ENCODE results near the gene XRCC2. TPM values are rescaled to one million over a fixed set of nuclear protein-coding genes. Genes with fewer than 3 reads are reported as not detected.
"Not testable (repeated sequence)": the region's sequence is repeated elsewhere in the genome, so short reads cannot be mapped to it uniquely, and the experiment has no call there.

The XRCC2 gene
- total RNA-seq, 3 donors from 2014 or later (not counting 1 experiment from before 2014, with no cell fraction given) = 1.0 to 1.3 (median 1.2) TPM

DNA sequence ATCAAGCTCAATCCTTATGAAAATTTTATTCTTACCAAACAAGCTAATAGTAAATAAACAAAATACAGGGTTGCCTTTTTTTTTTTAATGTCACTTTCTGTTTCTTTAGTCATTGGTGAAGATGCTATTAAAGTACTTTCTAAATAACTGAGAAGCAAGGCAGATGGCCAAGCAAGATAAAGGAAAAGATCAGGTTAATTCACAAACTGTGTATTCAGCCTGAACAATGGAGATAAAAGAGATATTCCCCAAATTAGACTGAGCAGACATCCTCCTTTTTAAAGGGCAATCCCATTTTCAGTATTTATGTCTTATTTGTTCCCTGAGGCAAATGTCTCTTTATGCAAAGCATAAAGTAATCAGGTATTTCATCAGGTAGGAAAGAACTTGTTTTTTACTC, 23.1 kb upstream of the XRCC2 start:
- intact Hi-C loops (cut with micrococcal nuclease) = no loop called here
- no peak for ATAC-seq
- Histone ChIP-seq H3K4me1 (ENCODE audit: control insufficient read depth, insufficient read depth, low read length) (no peaks in the 10 kb centered on the region), H3K9me3 (ENCODE audit: control insufficient read depth, insufficient read depth, low read length) (no peaks in the 10 kb centered on the region), H3K4me3 (ENCODE audit: low read length) (no peak overlapping the region), H3K27me3 (ENCODE audit: control insufficient read depth, insufficient read depth, low read length) (no peaks in the 10 kb centered on the region), H3K36me3 (ENCODE audit: control insufficient read depth, insufficient read depth, low read length) (no peaks in the 10 kb centered on the region), H3K27ac (ENCODE audit: low read length) (no peak overlapping the region)
- H3K36me3 Mint-ChIP-seq = no peaks in the 10 kb centered on the region
- DNase-seq = no peak
- no peaks in the 10 kb centered on the region for H3K4me1 Mint-ChIP-seq
- H3K27ac Mint-ChIP-seq = no peak overlapping the region
- TF ChIP-seq, protein P1, sequence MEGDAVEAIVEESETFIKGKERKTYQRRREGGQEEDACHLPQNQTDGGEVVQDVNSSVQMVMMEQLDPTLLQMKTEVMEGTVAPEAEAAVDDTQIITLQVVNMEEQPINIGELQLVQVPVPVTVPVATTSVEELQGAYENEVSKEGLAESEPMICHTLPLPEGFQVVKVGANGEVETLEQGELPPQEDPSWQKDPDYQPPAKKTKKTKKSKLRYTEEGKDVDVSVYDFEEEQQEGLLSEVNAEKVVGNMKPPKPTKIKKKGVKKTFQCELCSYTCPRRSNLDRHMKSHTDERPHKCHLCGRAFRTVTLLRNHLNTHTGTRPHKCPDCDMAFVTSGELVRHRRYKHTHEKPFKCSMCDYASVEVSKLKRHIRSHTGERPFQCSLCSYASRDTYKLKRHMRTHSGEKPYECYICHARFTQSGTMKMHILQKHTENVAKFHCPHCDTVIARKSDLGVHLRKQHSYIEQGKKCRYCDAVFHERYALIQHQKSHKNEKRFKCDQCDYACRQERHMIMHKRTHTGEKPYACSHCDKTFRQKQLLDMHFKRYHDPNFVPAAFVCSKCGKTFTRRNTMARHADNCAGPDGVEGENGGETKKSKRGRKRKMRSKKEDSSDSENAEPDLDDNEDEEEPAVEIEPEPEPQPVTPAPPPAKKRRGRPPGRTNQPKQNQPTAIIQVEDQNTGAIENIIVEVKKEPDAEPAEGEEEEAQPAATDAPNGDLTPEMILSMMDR (IDR thresholded peaks at IDR 0.05) = no peak
- H3K4me3 Mint-ChIP-seq = no peak overlapping the region
- H3K27me3 Mint-ChIP-seq (ENCODE audit: low read depth in 2 of 2) = no peaks in the 10 kb centered on the region
- no peaks in the 10 kb centered on the region for H3K9me3 Mint-ChIP-seq

DNA sequence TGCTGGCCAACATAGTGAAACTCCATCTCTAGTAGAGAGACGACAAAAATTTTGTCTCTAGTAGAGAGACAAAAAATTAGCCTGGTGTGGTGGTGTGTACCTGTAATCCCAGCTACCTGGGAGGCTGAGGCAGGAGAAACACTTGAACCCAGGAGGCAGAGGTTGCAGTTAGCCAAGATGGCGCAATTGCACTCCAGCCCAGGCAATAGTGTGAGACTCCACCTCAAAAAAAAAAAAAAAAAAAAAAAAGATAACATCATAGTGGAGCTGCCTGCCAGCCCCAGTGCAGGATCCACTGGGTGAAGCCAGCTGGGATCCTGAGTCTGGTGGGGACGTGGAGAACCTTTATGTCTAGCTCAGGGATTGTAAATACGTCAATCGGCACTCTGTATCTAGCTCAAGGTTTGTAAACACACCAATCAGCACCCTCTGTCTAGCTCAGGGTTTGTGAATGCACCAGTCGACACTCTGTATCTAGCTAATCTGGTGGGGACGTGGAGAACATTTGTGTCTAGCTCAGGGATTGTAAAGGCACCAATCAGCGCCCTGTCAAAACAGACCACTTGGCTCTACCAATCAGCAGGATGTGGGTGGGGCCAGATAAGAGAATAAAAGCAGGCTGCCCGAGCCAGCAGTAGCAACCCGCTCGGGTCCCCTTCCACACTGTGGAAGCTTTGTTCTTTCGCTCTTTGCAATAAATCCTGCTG, 21.5 kb upstream of the XRCC2 start:
- H3K27me3 Mint-ChIP-seq (ENCODE audit: low read depth in 2 of 2); H3K4me3 Mint-ChIP-seq; H3K27ac Mint-ChIP-seq; H3K27ac ChIP-seq (ENCODE audit: low read length); ATAC-seq; DNase-seq; H3K4me1 ChIP-seq (ENCODE audit: control insufficient read depth, insufficient read depth, low read length); H3K4me3 ChIP-seq (ENCODE audit: low read length); H3K9me3 ChIP-seq (ENCODE audit: control insufficient read depth, insufficient read depth, low read length); intact Hi-C loops (cut with micrococcal nuclease); H3K4me1 Mint-ChIP-seq; H3K9me3 Mint-ChIP-seq; H3K36me3 ChIP-seq (ENCODE audit: control insufficient read depth, insufficient read depth, low read length); H3K36me3 Mint-ChIP-seq; H3K27me3 ChIP-seq (ENCODE audit: control insufficient read depth, insufficient read depth, low read length): not testable (repeated sequence)
- 91% methylated on average over 6 of the region's 12 CpGs for WGBS (ENCODE audit: insufficient coverage)

DNA sequence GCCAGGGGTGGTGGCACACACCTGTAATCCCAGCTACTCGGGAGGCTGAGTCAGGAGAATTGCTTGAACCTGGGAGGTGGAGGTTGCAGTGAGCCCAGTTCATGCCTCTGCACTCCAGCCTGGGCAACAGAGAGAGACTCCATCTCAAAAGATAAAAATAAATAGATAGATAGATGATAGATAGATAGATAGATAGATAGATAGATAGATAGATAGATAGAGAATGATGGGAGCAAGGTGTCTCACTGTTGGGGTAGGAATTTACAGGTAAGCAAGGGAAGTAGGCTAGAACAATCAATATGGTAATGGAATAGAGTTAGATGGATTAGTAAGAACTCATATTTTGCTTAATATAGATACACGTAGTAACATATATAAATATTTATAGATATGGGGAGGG, 16.3 kb upstream of the XRCC2 start:
- DNase-seq; H3K27me3 ChIP-seq (ENCODE audit: control insufficient read depth, insufficient read depth, low read length); H3K36me3 ChIP-seq (ENCODE audit: control insufficient read depth, insufficient read depth, low read length); H3K27ac Mint-ChIP-seq; H3K4me1 Mint-ChIP-seq; H3K4me3 Mint-ChIP-seq; ATAC-seq; H3K27ac ChIP-seq (ENCODE audit: low read length); H3K36me3 Mint-ChIP-seq; H3K9me3 Mint-ChIP-seq; H3K27me3 Mint-ChIP-seq (ENCODE audit: low read depth in 2 of 2); intact Hi-C loops (cut with micrococcal nuclease); H3K4me1 ChIP-seq (ENCODE audit: control insufficient read depth, insufficient read depth, low read length); H3K4me3 ChIP-seq (ENCODE audit: low read length); H3K9me3 ChIP-seq (ENCODE audit: control insufficient read depth, insufficient read depth, low read length): not testable (repeated sequence)
- 89% methylated on average over 1 of the region's 2 CpGs for WGBS (ENCODE audit: insufficient coverage)

DNA sequence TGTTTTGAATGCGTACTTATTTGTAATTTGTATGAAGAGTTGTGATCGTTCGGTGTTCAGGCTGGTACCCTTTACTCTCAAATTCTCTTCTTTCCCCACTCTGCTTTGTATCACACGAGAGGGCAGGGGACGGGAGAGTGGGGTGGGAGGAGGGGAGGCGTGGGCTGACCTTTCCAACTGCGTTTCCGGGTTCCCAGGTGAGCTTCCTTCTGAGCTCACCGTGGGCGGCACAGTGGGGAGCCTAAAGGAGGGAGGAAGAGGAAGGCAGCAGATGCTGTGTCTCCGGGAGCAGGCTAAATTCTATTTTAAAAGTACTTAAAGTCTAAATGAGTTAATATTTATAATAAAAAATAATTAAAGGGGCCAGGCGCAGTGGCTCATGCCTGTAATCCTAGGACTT, 7.4 kb upstream of the XRCC2 start:
- Histone ChIP-seq H3K27ac (ENCODE audit: low read length) (no peak overlapping the region), H3K36me3 (ENCODE audit: control insufficient read depth, insufficient read depth, low read length) (no peaks in the 10 kb centered on the region), H3K4me1 (ENCODE audit: control insufficient read depth, insufficient read depth, low read length) (no peaks in the 10 kb centered on the region), H3K27me3 (ENCODE audit: control insufficient read depth, insufficient read depth, low read length) (no peaks in the 10 kb centered on the region), H3K9me3 (ENCODE audit: control insufficient read depth, insufficient read depth, low read length) (no peaks in the 10 kb centered on the region), H3K4me3 (ENCODE audit: low read length) (no peak overlapping the region)
- Mint-ChIP-seq H3K9me3 (no peaks in the 10 kb centered on the region), H3K4me3 (no peak overlapping the region), H3K4me1 (no peaks in the 10 kb centered on the region), H3K27ac (no peak overlapping the region), H3K27me3 (ENCODE audit: low read depth in 2 of 2) (peaks cover 0 to 3% of the 10 kb centered on the region in 2 donors), H3K36me3 (no peaks in the 10 kb centered on the region)
- 60% methylated on average over 5 of the region's 12 CpGs for WGBS (ENCODE audit: insufficient coverage)
- no peak for DNase-seq
- no peak for ATAC-seq
- TF ChIP-seq, protein P1 (IDR thresholded peaks at IDR 0.05) = no peak
- intact Hi-C loops (cut with micrococcal nuclease) = no loop called here

Measured in natural killer cell (primary cell).